SJSA1 (cell line): ENCODE measurements around the gene CFI. TPM values are rescaled to one million over a fixed set of nuclear protein-coding genes. Genes with fewer than 3 reads are reported as not detected.
A peak's percentile ranks its signal among the peaks of the same experiment; 100 is the strongest.

Source experiments
- DNase-seq, 2 experiments: peaks; one replicate each; pipeline ENCODE4 v3.0.0-alpha.2; 2015 to 2020; ENCODE audit warnings: low spot score in 2 of 2, low read depth in 1 of 2
- H3K27ac ChIP-seq: fragments of 250-450 bp; sonication (Bioruptor Pico); 2 replicates; pipeline ENCODE4 v1.5.1; 2020; ENCODE audit warnings: mild to moderate bottlenecking, moderate library complexity
- H3K27me3 ChIP-seq: fragments of 250-450 bp; sonication (Bioruptor Pico); replicated peaks from 2 replicates; pipeline ENCODE4 v1.5.1; 2020; ENCODE audit warnings: mild to moderate bottlenecking, moderate library complexity
- H3K36me3 ChIP-seq: fragments of 250-450 bp; sonication (Bioruptor Pico); 2 replicates; pipeline ENCODE4 v1.5.1; 2020; ENCODE audit warnings: mild to moderate bottlenecking
- H3K4me1 ChIP-seq: fragments of 250-450 bp; sonication (Bioruptor Pico); replicated peaks from 2 replicates; pipeline ENCODE4 v1.6.1; 2021; ENCODE audit warnings: mild to moderate bottlenecking
- H3K4me3 ChIP-seq: fragments of 250-450 bp; sonication (Bioruptor Pico); 2 replicates; pipeline ENCODE4 v1.5.1; 2020; ENCODE audit warnings: mild to moderate bottlenecking
- H3K9me3 ChIP-seq: fragments of 250-450 bp; sonication (Bioruptor Pico); replicated peaks from 2 replicates; pipeline ENCODE4 v1.5.1; 2020; ENCODE audit warnings: mild to moderate bottlenecking
- total RNA-seq: library from RNA; depleted of rRNA; stranded (reverse); fragments of >200 nt; shearing (Covaris generic); gene quantifications from 2 replicates; pipeline ENCODE4 v1.2.3, GENCODE V29; 2014; rRNA removed

CFI gene
- total RNA-seq, 1 experiment from 2014 or later: 3.7 TPM

DNA sequence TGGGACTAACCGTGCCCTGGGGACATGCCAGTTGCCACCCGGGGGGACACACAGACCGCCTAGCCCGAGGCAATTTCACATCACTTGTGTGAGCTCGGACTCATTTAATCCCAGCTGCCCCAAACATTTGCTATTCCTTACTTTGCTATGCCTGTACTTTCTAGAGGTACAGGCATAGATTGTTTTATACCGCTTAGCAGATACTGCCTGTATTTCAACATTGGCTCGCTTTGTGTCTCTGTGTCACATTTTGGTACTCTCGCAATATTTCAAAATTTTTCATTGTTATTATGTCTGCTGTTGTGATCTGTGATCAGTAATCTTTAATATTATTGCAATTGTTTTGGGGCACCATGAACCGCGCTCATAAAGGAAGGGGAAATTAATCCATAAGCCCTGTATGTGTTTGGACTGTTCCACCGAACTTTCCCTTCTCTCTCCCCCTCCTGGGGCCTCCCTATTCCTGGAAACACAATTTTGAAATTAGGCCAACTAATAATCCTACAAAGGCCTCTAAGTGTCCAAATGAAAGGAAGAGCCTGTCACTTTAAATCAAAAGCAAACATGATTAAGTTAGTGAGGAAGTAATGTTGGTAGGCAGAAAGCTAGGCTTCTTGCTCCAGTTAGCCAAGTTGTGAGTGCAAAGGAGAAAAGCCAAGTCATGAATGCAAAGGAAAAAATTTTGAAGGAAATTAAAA lies 98.0 kb downstream of the CFI start:
- Histone ChIP-seq H3K27ac (no peak overlapping the region), H3K9me3 (no peaks in the 10 kb centered on the region), H3K27me3 (no peaks in the 10 kb centered on the region), H3K36me3 (peaks cover 2% of the 10 kb centered on the region; the same call in 1 of the 2 replicates), H3K4me3 (peak overlapping the region; percentile 66), H3K4me1 (peaks cover 9% of the 10 kb centered on the region)
- no peak for DNase-seq

DNA sequence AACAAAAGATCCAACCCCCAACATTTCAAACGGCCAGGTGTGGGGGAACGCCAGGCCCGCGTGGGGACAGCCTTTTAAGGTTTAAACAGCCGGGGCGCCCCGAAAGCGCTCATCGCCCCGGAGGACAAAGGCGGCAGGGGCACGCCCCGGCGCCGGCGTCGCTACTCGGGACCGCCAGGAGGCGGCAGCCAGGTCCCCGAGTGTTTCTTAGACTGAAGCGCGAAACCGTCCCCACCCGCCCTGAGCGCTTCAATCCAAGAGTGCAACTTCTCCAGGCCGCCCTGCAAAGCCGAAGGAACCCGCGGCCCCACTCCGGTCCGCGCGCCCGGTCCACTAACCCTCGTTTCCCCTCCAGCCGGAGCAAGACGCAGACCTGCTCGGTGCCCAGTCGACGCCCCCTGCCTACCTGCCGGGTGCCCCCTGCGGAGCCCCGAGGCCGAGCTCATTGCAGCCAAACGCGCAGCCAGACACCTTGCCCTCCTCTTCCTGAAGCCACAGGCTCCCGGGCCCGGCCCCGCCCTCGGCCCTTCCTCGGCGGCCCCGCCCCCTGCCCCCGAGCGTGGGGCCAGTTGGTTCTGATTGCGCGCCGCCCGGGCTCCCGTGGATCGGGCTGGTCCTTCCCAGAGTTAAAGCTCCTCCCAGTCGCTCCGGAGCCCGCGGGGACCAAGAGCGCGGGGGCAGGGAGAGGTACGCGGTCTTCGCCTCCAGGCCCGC lies 98.7 kb downstream of the CFI start, which contains the start of gene CASP6:
Gene CASP6 (minus strand): TSS at position 496 of the 714 bp plus-strand sequence. CDS start 50 bp downstream, at position 446.
- peak; percentile 74 to 80 for DNase-seq
- Histone ChIP-seq H3K4me3 (peak within 1 kb of the TSS; percentile 66), H3K36me3 (peaks cover under 1% of the 10 kb centered on the region; the same call in 1 of the 2 replicates), H3K9me3 (no peaks in the 10 kb centered on the region), H3K27ac (peak within 1 kb of the TSS; percentile 50), H3K4me1 (peaks cover 9% of the 10 kb centered on the region), H3K27me3 (no peaks in the 10 kb centered on the region)

DNA sequence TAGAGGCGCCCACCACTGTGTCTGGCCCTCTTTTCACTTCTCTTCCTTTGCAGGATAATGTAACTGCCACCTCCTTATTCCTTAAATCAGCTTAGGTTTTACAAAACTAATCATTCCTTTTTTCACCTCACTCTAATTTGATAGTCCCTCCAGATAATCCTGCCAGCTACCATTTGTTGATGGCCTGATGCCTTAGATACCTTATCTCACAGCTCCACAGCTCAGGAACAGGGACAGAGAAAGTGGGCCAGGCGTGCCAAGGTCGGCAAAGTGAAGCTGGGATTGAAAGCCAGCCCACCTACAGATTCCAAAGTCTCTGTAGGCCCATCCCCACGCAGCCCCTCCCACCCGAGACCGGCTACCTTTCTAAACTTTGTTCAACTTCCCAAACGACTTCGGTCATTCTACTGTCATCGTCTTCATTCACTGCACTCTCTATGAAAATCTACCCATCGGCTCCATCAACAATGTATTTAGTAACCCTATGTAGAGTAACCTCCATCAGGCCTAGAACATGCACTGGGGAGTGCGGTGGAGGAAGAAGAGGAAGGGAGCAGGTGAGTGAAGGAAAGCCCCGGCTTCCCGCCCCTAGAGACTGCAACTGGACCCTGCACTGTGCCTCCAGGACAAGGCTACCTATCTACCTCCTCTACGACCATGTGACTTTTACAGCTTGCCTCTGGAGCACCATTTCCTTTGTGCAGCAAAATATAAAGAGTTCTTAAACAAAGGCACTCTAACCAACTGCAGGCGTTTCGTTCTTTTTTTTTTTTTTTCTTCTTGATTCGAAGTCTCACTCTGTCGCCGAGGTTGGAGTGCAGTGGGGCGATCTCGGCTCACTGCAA lies 100.0 kb downstream of the CFI start:
- H3K27me3 ChIP-seq: no peaks in the 10 kb centered on the region
- no peak for DNase-seq
- no peaks in the 10 kb centered on the region for H3K9me3 ChIP-seq
- peak overlapping the region; percentile 66 for H3K4me3 ChIP-seq
- peaks cover 7% of the 10 kb centered on the region for H3K36me3 ChIP-seq
- no peak overlapping the region for H3K27ac ChIP-seq
- peaks cover 9% of the 10 kb centered on the region for H3K4me1 ChIP-seq

DNA sequence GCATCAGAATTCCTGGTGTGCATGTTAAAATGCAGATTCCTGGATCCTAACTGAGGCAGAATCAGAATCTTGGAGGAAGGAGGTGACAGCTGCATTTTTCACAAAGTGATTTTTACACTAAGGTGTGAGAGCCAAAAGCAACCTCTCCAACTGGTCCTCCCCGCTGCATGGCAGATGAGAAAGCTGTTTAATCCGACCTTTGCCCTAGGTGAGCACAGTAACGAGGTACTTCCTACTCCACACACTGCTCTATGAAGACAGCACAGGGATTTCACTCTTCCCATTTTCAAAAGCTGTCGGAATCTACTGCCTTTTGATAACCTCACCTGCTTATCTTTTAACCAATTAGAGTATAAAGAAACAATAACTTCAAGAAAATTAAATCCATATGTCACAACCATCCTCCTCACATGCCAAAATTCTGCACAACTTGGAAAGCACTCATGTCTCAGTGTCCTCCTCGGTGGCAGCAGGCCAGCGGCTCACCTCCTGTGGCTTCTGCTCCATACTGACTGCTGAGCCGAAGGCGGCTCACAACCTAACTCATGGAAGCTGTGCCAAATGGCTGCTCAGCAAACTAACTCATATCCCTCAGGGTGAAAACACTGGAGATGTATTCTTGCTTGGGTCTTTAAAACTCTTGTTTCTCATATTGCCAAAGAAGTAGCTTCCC lies 102.1 kb downstream of the CFI start:
- no peak for DNase-seq
- H3K36me3 ChIP-seq: peaks cover 7% of the 10 kb centered on the region
- no peak overlapping the region for H3K4me3 ChIP-seq
- no peaks in the 10 kb centered on the region for H3K27me3 ChIP-seq
- H3K4me1 ChIP-seq: peaks cover 9% of the 10 kb centered on the region
- no peaks in the 10 kb centered on the region for H3K9me3 ChIP-seq
- no peak overlapping the region for H3K27ac ChIP-seq

DNA sequence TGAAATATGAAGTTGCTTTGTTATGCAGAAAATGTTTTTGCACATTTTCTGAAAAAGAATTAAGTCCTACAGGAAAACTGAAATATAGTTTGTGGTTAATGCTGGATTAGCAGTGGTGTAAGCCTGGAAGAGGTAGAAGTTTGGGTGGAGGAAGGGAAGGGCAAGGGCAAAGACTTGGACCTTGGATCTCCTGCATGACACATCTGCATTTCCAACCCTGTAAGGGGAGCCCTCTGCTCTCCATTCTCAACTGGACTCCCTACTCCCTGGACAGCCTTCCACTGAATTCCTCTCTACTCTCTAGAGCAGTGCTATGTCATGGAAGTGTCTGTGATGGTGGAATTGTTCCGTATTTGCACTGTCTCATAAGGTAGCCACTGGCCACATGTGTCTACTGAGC lies 103.1 kb downstream of the CFI start:
- H3K27ac ChIP-seq: no peak overlapping the region

DNA sequence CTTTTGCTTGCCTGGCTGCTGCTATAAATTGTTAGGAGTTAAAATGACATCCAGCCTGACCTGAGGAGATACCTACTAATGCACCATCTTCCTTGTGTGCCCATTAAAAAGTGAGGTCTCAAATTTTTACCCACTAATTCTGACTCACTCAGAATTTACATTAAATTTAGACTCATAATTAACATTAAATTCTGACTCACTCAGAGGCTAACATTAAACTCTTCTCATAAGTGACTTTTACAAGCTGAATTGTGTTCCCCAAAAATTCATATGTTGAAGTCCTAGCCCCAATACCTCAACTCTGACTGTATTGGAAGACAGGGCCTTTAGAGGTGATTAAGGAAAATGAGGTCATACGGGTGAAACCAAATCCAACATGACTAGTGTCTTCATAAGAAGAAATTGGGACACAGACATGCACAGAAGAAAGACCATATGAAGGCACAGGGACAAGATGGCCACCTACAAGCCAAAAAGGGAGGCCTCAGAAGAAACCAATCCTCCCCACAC lies 110.3 kb downstream of the CFI start:
- no peaks in the 10 kb centered on the region for H3K4me1 ChIP-seq
- H3K36me3 ChIP-seq: peaks cover 47% of the 10 kb centered on the region
- H3K27me3 ChIP-seq: no peaks in the 10 kb centered on the region
- no peaks in the 10 kb centered on the region for H3K9me3 ChIP-seq
- DNase-seq: no peak
- H3K27ac ChIP-seq: no peak overlapping the region
- H3K4me3 ChIP-seq: no peak overlapping the region

More for the DNA sequence above, 103.1 kb downstream of the CFI start:
- Histone ChIP-seq H3K36me3 (peaks cover 15% of the 10 kb centered on the region), H3K4me1 (peaks cover 6% of the 10 kb centered on the region), H3K27me3 (no peaks in the 10 kb centered on the region), H3K9me3 (no peaks in the 10 kb centered on the region), H3K4me3 (no peak overlapping the region)
- no peak for DNase-seq

Other genes starting within 250 kb of the CFI start
- 46.5 and 100 TPM in 2 replicates for gene MCUB, start 241.8 kb downstream of the CFI start, total RNA-seq
- 28.4 and 47.9 TPM in 2 replicates for gene CASP6, start 98.6 kb downstream of the CFI start, total RNA-seq
- 15.0 and 15.5 TPM in 2 replicates for gene PLA2G12A, start 71.9 kb downstream of the CFI start, total RNA-seq
- 6.4 and 18.7 TPM in 2 replicates for gene GAR1, start 13.8 kb upstream of the CFI start, total RNA-seq
- not detected in 2 replicates for gene RRH, start 26.0 kb upstream of the CFI start, total RNA-seq
- gene LRIT3, start 46.1 kb upstream of the CFI start, total RNA-seq: not detected in 2 replicates
- 9.6 and 28.0 TPM in 2 replicates for gene EGF, start 110.9 kb upstream of the CFI start, total RNA-seq